HG02938 (cell line): ENCODE measurements around the gene MAP7D1.
"Not testable (repeated sequence)": the region's sequence is repeated elsewhere in the genome, so short reads cannot be mapped to it uniquely, and the experiment has no call there.

Experiments
- ATAC-seq: cut with Tn5 transposase; IDR thresholded peaks from one replicate; pipeline ENCODE4 v1.9.1; 2021; ENCODE audit warnings: mild to moderate bottlenecking, moderate library complexity; ENCODE audit not compliant: unreplicated experiment

The MAP7D1 gene

DNA sequence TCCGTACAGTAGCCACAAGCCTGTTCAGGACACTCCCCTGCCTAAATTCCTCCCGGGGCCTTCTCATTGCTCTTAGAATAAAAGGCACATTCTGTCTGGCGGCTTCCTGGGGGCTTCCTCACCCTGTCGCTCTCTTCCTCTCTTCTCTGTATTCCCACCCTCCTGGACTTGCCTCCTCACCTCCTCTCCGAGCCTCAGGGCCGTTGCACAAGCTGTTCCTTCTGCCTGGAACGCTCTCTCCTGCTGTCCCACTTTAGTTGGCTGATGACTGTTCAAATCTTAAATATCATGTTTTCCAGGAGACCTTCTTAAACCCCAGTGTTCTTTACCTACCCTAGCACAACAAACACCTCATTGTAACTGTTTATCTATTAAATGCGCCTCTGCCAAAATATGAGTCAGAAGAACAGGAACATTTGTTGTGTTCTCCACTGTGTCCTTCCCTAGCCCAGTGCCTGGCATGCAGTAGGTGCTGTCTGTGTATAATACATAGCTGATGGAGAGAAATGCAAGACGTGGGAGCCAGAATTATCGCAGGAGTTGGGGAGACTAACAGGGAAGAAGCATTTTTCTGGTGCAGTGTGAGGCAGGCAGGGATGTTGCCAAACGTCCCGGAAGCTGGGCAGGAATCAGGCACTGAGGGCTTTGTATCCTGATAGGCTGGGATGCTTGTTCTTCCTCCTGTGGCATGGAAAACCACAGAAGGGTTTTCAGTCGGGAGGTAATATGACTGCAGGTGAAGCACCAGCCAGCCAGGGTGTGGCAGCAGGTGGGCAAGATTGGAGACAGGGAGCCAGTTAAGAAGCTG is 44.2 kb downstream of the MAP7D1 start:
- no peak for ATAC-seq

DNA sequence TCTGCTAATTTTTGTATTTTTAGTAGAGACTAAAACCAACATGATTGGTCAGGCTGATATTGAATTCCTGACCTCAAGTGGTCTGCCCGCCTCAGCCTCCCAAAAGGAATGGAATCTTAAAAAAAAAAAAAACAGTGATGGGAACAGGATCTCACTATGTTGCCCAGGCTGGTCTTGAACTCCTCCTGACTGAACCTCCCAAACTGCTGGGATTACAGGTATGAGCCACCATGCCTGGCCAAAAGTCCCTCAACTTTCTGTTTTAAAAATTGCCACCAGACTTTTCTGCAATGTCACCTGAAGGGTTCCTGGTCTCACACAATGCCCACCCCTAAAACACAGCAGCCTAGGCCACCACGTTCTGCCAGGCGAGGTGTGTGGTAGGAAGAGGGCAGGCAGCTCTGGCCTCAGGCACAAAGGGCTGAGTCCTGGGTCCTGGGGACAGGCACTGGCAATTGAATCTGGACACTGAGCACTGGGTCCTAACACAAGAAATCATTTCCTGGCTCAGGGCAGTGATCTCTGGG is 47.1 kb downstream of the MAP7D1 start:
- ATAC-seq, result no peak

DNA sequence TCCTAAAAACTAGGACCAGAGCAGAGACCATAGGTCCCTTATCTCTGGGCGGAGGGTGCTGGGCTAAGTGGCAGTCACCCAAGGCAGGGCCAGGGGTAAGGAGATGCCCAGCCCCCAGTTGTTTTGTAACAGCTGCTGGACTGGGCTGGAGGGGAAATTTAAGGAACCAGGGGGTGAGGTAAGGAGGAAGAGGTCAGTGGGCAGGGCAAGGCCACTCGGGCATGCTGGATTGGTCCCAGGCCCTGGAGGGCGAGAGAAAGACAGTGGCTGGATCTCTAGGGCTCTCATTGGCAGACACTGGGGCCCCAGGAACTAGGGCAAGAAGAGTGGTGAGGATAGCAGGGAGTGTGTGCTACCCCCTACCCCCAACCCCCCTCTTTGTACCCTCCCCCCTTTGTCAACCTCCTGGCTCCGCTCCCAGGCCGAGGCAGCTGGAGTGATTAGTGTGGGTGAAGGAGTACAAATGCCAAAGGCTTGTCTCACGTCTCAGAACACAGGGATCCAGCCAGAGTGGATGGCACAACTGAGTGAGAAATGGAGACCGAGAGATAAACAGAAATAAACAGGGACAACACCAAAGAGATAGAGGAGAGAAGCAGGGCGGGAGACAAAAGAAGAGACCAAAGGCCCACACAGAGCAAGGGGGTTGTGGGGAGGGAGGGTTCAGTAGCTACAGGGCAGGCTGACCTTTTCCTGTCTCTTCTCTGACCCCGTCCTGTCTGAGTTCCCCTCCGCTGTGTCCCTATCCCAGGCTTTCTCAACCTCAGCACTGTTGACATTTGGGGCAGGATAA is 47.8 kb downstream of the MAP7D1 start:
- ATAC-seq, result no peak

DNA sequence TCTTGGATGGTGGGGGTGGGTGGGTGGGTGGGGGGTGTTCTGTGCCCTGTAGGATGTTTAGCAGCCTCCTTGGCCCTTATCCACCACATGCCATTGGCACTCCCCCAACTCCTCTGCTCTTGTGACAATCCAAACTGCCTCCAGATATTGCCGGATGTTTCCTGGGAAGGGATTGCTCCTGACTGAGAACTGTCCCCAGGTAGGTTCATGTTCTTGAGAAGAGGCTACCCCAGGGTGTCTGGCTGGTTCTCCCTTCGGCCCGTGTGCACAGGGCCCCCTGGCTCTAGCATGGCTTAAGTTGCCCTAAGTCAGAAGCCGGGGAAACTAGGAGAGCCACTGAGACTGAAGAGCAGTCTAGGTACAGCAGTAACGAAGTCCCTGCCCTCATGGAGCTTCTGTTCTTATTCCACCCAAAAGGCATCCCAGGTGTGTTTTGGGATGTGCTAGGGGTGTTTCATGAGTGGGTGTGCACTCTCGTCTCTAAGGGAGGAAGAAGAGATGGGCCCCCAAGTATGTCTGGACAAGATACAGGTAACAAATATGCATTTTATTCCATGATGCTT is 48.5 kb downstream of the MAP7D1 start:
- ATAC-seq, result no peak

DNA sequence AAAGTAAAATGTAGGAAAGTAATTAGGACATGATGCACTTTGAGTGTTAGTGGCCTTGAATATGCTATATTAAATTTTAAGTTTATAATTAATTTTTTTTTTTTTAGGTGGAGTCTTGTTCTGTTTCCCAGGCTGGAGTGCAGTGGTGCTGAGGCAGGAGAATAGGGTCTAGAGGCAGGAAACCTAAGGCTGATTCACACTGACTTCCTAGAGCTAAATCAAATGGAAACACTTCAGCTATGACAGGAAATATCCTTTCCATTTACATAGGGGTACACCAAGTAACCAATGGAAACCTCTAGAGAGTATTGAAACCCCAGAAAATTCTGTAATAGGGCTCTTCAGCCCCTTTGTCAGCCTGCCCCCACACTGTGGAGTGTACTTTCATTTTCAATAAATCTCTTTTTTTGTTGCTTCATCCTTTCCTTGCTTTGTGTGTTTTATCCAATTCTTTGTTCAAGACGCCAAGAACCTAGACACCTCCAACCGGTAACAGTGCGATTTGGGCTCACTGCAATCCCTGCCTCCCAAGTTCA is 50.4 kb downstream of the MAP7D1 start:
- no peak for ATAC-seq

DNA sequence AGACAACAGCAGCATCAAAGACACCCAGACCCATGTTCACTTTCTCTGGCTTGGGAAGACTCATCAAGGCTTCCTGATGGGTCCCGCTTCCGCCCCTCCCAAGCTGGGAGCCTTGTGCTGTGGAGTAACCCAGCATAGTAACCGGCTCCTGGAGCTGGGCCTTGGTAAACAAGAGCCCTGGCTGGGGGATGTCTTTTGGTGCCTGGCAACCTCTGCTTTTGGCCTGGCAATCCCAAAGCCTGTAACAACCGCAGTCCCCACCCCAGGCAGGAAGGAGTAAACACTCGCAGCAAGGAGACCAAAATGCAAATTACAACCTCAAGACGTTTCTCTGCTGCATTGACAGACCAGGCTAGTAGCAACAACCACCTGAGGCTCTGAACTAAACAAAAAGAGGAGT is 51.4 kb downstream of the MAP7D1 start:
- ATAC-seq, result no peak

DNA sequence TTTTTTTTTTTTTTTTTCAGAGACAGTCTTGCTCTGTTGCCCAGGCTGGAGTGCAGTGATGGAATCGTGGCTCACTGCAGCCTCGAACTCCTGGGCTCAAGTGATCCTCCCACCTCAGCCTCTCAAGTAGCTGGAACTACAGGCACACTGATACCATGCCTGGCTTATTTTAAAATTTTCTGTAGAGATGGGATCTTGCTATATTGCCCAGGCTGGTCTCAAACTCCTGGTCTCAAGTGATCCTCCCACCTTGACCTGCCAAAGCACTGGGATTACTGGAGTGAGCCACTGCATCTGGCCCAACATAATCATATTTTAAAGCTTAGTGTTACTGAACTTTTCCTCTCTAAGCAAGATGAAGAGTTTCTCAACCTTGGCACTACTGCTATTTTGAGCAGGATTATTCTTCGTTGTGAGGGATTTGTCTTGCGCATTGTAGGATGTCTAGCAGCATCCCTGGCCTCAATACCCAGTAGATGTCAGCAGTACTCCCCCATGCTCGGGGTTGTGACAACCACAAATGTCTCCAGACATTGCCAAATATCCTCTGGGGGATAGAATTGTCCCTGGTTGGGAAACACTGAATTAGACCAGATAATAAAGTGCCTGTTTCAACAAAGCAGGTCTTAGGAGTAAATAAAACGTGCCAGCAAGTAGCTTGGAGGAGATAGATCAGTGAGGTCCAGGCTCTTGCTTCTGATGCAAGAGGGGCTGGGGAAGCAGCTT is 53.2 kb downstream of the MAP7D1 start:
- no peak for ATAC-seq

DNA sequence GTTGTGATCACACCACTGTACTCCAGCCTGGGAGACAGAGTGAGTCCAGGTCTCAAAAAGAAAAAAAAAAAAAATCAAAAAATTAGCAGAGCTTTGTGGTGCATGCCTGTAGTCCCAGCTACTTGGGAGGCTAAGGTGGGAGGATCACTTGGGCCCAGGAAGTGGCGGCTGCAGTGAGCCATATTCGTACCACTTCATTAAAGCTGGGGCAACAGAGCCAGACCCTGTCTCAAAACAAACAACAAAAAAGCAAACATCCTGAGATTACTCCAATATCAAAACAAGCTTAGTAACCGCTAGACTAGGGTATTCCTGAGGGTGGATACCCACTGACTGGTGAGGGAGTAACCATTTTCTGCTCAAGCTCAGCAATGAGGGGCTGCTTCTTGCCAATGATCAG is 55.3 kb downstream of the MAP7D1 start:
- ATAC-seq, result no peak

DNA sequence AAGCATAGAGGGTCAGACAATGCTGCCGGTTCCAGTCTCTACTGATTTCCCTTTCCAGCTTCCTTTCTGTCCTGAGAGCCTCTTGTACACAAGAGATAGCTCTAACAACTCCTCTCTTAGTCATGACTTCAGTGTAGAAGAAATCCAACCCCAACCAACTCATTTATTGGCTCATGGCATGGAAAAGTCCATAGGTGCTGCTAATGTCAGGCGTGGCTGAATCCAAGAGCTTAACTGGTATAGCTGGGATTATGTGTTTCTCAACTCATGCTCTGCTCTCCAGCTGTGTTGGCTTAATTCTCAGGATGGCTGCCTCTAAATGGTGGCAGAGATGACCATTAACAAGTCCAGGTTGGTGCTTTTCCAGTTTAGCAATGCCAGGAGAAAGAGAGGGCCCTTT is 55.9 kb downstream of the MAP7D1 start:
- ATAC-seq, result no peak

DNA sequence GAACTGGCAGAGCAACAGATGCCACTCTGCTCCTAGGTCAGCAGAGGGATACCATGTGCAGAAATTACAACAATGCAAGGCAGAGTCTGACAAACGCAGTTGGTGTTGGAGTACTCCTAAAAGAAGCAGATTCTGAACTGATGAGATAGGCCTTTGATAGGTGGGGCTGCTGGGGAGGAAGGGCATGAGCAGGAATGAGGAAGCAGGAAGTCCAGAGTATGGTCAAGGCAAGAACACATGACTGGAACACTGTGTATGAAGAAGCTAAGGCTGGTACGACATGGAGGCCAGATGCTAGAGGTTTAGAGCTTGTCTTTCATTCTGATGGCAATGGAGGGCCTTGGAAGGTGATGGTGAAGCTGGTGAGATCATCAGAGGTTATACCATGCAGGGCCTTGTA is 56.8 kb downstream of the MAP7D1 start:
- no peak for ATAC-seq

DNA sequence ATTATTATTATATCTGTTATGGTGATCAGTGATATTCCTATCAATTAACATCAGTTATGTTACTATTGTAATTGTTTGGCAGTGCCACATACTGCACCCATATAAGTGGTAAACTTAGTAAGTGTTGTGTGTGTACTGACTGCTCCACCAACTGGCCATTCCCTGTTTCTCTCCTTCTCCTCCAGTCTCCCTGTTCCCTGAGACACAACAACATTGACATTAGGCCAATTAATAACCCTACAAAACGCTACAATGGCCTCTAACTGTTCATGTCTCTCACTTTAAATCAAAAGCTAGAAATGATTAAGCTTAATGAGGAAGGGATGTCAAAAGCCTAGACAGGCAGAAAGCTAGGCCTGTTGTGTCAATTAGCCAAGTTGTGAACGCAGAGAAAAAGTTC is 61.7 kb downstream of the MAP7D1 start:
- ATAC-seq, result no peak

DNA sequence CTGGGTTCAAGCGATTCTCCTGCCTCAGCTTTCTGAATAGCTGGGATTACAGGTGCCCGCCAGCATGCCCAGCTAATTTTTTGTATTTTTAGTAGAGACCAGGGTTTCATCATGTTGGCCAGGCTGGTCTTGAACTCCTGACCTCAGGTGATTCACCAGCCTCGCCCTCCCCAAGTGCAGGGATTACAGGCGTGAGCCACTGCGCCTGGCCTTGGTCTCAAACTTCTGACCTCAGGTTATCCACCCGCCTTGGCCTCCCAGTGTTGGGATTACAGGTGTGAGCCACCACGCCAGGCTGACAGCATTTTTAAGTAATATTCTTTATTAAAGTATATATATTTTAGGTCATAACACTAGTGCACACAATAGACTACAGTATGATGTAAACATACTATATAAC is 65.9 kb downstream of the MAP7D1 start:
- not testable (repeated sequence) for ATAC-seq

DNA sequence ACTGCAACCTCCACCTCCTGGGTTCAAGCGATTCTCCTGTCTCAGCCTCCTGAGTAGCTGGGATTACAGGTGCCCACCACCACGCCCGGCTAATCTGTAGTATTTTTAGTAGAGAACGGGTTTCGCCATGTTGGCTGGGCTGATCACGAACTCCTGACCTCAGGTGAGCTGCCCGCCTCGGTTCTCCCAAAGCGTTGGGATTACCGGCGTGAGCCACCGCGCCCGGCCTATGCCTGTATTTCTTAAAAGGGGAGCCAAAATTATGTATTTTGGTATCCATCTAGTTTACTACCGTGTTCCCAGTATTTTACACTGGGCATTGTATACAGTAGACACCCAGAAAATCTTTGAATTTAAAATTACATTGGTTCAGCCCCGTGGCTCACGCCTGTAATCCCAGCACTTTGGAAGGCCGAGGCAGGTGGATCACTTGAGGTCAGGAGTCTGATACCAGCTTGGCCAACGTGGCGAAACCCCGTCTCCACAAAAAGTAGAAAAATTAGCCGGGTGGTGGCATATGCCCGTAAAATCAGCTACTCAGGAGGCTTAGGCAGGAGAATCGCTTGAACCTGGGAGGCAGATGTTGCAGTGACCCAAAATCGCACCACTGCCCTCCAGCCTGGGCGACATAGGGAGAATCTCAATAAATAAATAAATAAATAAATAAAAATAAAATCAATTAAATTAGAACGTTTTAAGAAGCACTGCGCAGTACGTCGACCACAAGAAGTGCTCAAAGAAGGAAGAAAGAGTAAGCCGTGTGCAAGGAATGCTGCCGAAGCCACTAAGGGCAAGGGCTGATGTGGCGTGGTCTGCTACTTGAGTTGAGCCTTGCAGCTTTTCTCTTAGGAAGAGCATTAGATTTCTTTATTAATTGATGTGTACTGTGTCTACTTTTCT is 66.8 kb downstream of the MAP7D1 start:
- ATAC-seq, result no peak

DNA sequence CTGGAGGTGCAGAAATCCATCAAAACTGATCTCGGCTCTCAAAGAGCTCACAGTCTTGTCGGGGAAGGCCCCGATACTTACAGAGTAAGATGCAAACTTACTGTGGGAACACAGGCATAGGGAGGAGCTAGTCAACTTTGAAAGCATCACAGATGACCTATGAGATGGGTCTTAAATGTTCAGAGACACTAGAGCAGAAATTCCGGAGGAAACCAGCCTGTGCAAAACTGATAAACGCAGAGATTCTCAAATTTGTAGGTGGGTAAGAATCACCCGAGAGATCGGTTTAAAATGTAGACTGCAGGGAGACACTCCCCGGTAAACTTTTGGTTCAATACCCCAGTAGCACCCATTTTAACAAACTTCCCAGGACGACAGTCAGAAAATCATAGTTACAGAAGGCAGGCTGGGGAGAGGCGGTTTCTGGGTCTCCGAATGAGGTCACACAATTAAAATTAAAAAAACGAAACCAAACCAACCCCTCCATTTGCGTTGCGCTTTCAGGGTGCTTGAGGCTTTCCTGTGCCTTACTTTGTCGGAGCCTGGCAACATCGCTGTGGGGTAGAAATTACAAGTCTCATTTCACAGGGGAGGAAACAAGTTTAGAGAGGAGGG is 67.5 kb downstream of the MAP7D1 start:
- ATAC-seq, result peak; percentile 22

DNA sequence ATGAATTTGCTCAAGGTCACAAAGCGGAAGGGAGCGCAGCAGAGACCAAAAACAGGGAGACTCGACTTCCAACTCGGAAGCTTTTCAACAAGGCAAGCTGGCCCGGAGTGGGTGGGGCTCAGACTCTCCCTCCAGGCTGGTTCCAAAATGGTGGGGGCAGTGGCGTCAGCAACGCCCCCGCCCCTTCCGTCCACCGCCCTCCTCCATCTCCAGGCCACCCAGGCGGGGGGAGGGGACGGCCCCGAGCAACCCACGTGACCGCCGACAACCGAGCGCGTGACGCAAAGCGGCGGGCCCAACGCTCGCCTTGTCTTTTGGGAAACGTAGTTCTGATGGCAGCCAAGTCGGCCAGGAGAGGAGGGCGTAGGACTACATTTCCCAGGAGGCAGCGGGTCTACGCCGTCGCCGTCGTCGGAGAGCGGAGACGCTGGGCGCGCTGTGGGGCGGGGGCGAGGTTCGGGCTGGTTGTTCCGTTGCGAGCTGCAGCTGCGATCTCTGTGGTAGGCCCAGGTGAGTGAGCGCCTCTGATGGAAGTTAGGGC is 68.1 kb downstream of the MAP7D1 start, which contains the start of gene THRAP3:
TSS of gene THRAP3 (plus strand) at position 448 of the 541 bp plus-strand sequence. CDS start 58,121 bp downstream, outside the sequence.
- peak; percentile 89 for ATAC-seq

DNA sequence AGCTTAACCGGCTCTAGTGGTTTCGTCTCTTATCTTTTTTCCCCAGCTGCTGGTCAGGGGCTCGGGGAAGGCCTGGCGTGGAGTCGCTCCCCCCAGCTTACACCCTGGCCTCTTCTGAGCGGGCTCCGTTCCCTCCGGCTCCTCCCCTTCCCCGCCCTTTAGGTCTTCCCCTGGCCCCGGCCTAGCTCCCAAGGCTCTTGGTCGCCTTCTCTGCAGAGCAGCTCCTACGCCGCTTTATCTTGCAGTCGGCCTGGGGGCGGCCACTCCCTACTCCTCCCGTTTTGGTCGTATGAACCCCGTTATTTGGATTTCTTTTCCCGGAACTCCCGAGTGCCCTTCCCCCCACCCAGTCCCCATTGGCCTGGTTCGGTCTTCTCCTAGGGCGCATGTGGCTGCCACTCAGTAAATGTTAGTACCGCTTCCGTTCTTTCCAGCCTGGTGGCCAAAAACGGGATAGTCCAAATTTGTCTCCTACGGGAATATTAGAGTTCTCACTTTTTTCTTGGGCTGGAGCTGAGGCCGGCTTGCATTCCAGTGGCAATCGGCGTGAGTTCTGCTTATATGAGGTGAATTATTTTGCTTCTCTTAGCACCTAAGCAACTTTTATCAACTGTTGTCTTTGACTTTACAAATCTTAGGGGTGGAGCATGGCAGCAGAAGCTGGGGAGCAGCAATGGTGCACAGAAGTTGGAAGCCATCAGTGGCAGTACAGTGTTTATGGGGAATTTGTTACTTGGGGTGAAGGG is 68.8 kb downstream of the MAP7D1 start:
- peak; percentile 41 for ATAC-seq

DNA sequence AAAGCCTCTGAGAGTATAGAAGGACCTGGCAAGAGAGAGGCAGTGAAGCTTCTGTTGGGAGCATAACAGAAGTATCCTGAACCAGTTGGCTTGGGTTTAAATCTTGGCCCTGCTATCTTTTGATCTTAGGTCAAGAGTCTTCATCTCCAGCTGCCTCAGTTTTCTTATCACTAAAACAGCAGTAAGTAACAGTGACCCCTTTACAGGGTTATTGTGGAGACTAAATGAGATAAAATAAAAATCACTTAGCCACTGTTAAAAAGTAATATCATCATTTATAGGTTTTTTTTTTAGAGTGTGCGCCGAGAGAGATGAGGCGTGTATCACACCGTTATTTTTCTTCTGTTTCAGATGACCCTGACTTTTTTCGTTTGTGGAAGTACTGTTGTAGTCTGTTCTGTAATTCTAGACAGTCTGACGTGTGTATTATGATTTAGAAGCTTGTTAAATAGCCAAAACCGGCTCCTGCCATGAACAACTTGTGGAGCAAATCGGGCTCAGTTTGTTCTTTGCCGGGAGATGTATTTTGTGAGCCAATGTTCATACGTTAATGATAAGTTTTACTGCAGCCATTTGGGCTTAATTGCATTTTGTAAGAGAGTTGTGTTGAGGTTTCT is 69.4 kb downstream of the MAP7D1 start:
- ATAC-seq, result no peak

DNA sequence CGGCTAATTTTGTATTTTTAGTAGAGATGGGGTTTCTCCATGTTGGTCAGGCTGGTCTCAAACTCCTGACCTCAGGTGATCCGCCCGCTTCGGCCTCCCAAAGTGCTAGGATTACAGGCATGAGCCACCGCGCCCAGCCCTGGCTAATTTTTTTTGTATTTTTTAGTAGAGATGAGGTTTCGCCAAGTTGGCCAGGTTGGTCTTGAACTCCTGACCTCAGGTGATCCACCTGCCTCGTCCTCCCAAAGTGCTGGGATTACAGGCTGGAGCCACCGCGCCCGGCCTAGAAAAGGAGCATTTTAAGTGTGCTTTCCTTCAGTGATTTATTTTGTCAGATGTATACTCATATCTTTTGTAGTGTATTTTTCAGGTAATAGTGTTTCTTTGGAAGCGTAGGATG is 74.3 kb downstream of the MAP7D1 start:
- ATAC-seq, result not testable (repeated sequence)
